MM.1S (cell line): ENCODE measurements around the gene CAMK2A.

ENCODE experiments used
- CTCF ChIP-seq: fragments of 300-600 bp; sonication (generic); IDR thresholded peaks from 2 replicates; pipeline ENCODE4 v1.5.1; 2016; ENCODE audit warnings: antibody characterized with exemption, low read length, mixed read lengths
- EZH2 ChIP-seq: fragments of 300-600 bp; sonication (generic); optimal IDR thresholded peaks from 2 replicates; pipeline ENCODE3; 2017; ENCODE audit warnings: low read depth, mild to moderate bottlenecking, antibody characterized with exemption, low read length, mixed read lengths

GRCh38 chr5:150209099-150209635 lies 80.4 kb downstream of the CAMK2A start:
- TF ChIP-seq CTCF (no peak), EZH2 (no peak)
